NCI-H2196 treated with DMSO at 0.1 percent for 48 hours (cell line): Measurements from ENCODE around the gene DGLUCY.
A peak's percentile ranks its signal among the peaks of the same experiment; 100 is the strongest.
"Not testable (repeated sequence)": the region's sequence is repeated elsewhere in the genome, so short reads cannot be mapped to it uniquely, and the experiment has no call there.

Experiments
- DNase-seq: peaks from one replicate; lab custom pipeline; 2025; ENCODE audit not compliant: unreplicated experiment; lab: John Stamatoyannopoulos, UW

The DGLUCY gene

GRCh38 chr14:91113829-91114078 is at the start of gene DGLUCY:
DGLUCY (plus strand) TSS chr14:91114073; CDS start chr14:91160295, 46,222 bp downstream.
- peak; percentile 32 for DNase-seq

- no peak for DNase-seq
Observed at GRCh38 chr14:91065266-91065665, 48.6 kb upstream of the DGLUCY start.

DNA sequence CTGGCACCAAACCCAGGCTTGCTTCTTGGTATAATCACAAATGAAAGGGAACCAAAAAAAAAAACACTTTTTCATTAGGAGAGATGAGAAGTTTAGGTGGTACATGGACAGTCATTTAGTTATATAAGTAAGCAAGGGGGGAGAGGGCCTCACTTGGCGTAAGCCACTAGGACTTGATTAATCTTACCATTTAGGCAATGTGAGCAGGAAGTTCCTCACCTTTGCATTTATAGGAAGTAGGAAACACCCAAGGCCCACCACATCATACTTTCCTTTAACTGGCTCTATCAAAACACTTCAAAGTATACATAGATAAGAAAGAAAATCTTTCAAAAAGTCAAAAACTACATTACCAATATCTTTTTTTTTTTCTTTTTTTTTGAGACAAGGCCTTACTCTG is 46.7 kb upstream of the DGLUCY start:
- DNase-seq = no peak

- DNase-seq = no peak
Observed at GRCh38 chr14:91068642-91069041, 45.2 kb upstream of the DGLUCY start.

DNA sequence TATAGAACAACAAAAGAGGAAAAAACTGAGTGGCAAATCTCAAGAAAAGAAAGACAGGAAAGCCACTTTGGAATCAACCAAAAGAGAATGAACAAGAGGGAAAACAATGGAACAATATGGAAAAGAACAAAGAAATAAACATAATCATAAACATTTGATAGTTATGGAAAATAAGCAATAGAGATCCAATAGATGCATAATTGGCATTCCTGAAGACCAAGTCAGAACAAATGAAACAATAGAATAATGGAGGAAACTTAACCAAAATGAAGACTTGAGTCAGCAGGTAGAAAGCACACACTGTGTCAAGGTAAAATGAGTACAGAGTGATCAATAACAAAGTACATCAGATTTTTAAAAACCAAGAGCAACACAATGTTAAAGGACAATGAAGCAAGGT is 43.3 kb upstream of the DGLUCY start:
- no peak for DNase-seq

DNA sequence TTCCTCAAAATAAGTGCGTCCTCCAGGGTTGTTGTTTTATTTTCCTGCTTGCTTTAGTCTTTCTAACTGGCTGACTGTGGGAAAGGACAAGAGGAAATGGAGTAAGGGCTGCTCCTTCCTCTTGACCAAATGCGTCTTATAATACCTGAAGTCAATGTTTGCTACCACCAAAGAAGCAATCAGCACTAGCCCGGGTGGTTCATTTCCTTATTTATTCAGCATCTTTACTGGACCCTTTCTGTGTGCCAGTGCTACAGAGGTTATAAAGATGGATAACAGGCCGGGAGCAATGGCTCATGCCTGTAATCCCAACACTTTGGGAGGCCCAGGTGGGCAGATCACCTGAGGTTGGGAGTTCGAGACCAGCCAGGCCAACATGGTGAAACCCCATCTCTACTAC is 38.3 kb upstream of the DGLUCY start:
- DNase-seq = no peak

- DNase-seq = no peak
Observed at GRCh38 chr14:91078095-91078737, 35.7 kb upstream of the DGLUCY start.

DNA sequence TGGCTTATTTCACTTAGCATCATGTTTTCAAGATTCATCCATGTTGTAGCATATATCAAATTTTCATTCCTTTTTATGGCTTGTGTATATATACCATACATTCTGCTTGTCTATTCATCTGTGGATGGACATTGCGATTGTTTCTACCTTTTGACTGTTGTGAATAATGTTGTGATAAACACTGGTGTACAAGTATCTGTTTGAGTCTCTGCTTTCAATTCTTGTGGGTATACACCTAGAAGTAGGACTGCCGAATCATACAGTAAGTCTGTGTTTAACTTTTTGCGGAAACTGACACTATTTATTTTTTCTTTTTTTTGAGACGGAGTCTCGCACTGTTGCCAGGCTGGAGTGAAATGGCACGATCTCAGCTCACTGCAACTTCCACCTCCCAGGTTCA is 33.8 kb upstream of the DGLUCY start:
- DNase-seq = no peak

- no peak for DNase-seq
Observed at GRCh38 chr14:91082282-91082681, 31.6 kb upstream of the DGLUCY start.

DNA sequence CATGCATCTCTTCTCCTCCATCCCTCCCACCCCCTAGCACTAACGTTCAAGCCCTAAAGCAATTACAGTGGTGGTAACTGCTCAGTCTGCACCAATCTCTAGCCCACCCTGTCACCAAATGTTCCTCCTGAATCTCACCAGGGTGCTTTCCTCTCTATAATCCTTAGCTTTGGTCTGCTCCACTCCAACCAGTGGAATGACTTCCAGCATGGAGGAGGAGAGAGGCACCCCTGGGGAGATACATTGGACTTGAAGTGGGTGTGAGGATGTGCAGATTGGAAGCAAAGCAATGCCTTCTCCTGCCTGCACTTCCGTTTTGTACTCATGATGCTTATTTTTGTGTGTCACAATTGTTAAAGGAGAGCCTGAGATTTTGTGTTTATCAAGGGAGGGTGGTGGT is 29.4 kb upstream of the DGLUCY start:
- DNase-seq = no peak

DNA sequence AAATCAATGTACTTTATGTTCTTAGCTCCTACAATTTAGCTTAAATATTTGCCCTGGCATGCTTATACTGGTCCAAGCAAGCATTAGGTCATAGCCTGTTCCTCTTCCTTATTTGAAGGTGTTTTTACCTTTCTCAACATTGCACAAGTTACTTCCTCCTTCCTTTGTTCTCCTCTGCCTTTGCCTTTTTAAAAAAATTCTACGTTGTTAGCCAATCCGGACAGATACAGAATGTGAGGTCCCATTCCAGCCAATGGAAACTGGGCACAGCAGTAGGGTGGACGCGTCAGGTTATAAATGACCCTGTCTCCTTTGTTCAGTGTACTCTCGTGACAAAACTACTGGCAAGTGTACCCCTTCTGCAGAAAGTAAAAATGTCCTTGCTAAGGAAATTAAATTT is 26.4 kb upstream of the DGLUCY start:
- DNase-seq = not testable (repeated sequence)

GRCh38 chr14:91088585-91089235 is 25.2 kb upstream of the DGLUCY start:
- no peak for DNase-seq

GRCh38 chr14:91089958-91090535 is 23.8 kb upstream of the DGLUCY start:
- no peak for DNase-seq

DNA sequence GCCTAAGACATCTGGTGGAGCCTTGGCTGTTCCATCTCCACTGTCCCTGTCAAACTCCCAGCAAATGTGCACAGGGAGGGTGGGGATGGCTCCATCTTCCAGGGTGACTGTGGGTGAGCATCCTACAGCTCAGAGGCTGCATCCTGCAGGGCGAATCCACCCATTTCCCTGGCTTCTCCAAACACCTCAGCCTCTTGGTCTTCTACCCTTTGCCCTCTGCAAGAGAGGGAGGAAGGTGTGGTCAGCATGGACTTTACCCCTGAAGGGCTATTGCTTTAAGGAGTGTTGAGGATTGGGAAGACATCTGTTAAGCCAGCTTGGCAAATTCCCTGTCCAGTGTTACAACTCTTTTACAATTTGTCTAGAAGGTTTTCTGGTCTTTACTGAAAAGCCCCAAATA is 23.1 kb upstream of the DGLUCY start:
- no peak for DNase-seq

GRCh38 chr14:91092073-91092472 is 21.8 kb upstream of the DGLUCY start:
- DNase-seq = no peak

DNA sequence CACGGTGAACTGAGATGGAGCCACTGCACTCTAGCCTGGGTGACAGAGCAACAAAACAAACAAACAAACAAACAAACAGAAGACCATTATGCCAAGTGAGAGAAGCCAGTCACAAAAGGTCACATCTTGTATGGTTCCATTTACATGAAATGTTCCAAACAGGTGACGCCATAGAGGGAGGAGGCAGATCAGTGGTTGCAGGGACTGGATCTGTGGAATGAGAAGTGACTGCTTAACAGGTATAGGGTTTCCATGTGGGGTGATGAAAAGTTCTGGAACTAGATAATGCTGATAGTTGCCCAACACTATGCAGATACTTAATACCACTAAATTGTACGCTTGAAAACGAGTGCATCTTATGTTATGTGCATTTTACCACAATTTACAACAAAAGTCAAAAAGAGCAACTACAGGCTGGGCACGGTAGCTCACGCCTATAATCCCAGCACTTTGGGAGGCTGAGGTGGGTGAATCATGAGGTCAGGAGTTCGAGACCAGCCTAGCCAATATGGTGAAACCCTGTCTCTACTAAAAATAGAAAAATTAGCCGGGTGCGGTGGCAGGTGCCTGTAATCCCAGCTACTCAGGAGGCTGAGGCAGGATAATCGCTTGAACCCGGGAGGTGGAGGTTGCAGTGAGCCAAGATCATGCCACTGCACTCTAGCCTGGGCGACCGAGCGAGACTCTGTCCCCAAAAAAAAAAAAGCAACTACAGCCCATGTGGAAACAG is 20.0 kb upstream of the DGLUCY start:
- DNase-seq = not testable (repeated sequence)

- no peak for DNase-seq
Observed at GRCh38 chr14:91094772-91095171, 19.1 kb upstream of the DGLUCY start.

- no peak for DNase-seq
Observed at GRCh38 chr14:91095178-91095577, 18.7 kb upstream of the DGLUCY start.

DNA sequence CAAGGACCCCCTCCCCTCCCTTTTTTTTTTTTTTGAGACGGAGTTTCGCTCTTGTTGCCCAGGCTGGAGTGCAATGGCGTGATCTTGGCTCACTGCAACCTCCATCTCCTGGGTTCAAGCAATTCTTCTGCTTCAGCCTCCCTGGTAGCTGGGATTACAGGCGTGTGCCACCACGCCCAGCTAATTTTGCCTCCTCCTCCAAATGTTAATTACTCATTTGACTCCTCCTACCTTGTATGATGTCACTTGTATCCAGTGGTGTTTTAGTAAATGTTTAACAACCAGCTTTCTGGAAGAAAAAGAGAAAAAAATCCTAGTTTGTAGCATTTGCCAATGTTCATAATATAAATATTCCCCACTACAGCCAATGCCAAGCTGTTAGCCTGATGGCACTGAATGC is 16.2 kb upstream of the DGLUCY start:
- DNase-seq = not testable (repeated sequence)

- no peak for DNase-seq
Observed at GRCh38 chr14:91098591-91098990, 15.3 kb upstream of the DGLUCY start.

- no peak for DNase-seq
Observed at GRCh38 chr14:91100102-91100501, 13.8 kb upstream of the DGLUCY start.

- no peak for DNase-seq
Observed at GRCh38 chr14:91103116-91103515, 10.8 kb upstream of the DGLUCY start.
